EH (cell line): ENCODE data around the gene ROBO1.
"Not testable (repeated sequence)": the region's sequence is repeated elsewhere in the genome, so short reads cannot be mapped to it uniquely, and the experiment has no call there.

ENCODE experiments used
- DNase-seq: peaks from one replicate; pipeline ENCODE4 v3.0.0-alpha.2; 2015; ENCODE audit warnings: low read depth

The ROBO1 gene

GRCh38 chr3:78794431-78794830 lies 973.4 kb downstream of the ROBO1 start:
- DNase-seq: no peak

- DNase-seq: no peak
Observed at GRCh38 chr3:78792733-78793132, 975.1 kb downstream of the ROBO1 start.

- no peak for DNase-seq
Observed at GRCh38 chr3:78792212-78792611, 975.6 kb downstream of the ROBO1 start.

GRCh38 chr3:78791753-78792152 lies 976.0 kb downstream of the ROBO1 start:
- DNase-seq: no peak

GRCh38 chr3:78788839-78789238 lies 979.0 kb downstream of the ROBO1 start:
- no peak for DNase-seq

- no peak for DNase-seq
Observed at GRCh38 chr3:78785004-78785403, 982.8 kb downstream of the ROBO1 start.

- no peak for DNase-seq
Observed at GRCh38 chr3:78781351-78781750, 986.4 kb downstream of the ROBO1 start.

- DNase-seq: peak; percentile 22
Observed at GRCh38 chr3:78765671-78766485, 1001.9 kb downstream of the ROBO1 start.

GRCh38 chr3:78764634-78765033 lies 1003.2 kb downstream of the ROBO1 start:
- DNase-seq: no peak

GRCh38 chr3:78762121-78762520 lies 1005.7 kb downstream of the ROBO1 start:
- DNase-seq: peak; percentile 37

GRCh38 chr3:78761126-78761525 lies 1006.7 kb downstream of the ROBO1 start:
- DNase-seq: no peak

- DNase-seq: no peak
Observed at GRCh38 chr3:78757731-78758130, 1010.1 kb downstream of the ROBO1 start.

- DNase-seq: peak; percentile 75
Observed at GRCh38 chr3:78754066-78754743, 1013.6 kb downstream of the ROBO1 start.

GRCh38 chr3:78751266-78751665 lies 1016.5 kb downstream of the ROBO1 start:
- no peak for DNase-seq

GRCh38 chr3:78750291-78750690 lies 1017.5 kb downstream of the ROBO1 start:
- DNase-seq: not testable (repeated sequence)

- DNase-seq: no peak
Observed at GRCh38 chr3:78749056-78749455, 1018.7 kb downstream of the ROBO1 start.

- DNase-seq: no peak
Observed at GRCh38 chr3:78745847-78746246, 1022.0 kb downstream of the ROBO1 start.

- DNase-seq: no peak
Observed at GRCh38 chr3:78742491-78742890, 1025.3 kb downstream of the ROBO1 start.

GRCh38 chr3:78742041-78742440 lies 1025.8 kb downstream of the ROBO1 start:
- DNase-seq: no peak

GRCh38 chr3:78741066-78741645 lies 1026.6 kb downstream of the ROBO1 start:
- no peak for DNase-seq

GRCh38 chr3:78738833-78739232 lies 1029.0 kb downstream of the ROBO1 start:
- DNase-seq: no peak

- DNase-seq: peak; percentile 16
Observed at GRCh38 chr3:78737988-78738387, 1029.8 kb downstream of the ROBO1 start.

- no peak for DNase-seq
Observed at GRCh38 chr3:78736863-78737262, 1030.9 kb downstream of the ROBO1 start.
